HCT116 (cell line): ENCODE data around the gene CPLX3. TPM values are rescaled to one million over a fixed set of nuclear protein-coding genes. Genes with fewer than 3 reads are reported as not detected.

ENCODE experiments used
- ATAC-seq: fragments of 200-7000 bp; cut with Tn5 transposase; 2 replicates; pipeline ENCODE4 v1.9.1; 2020; ENCODE audit warnings: mild to moderate bottlenecking, moderate library complexity
- BruUV-seq: library from RNA; stranded (reverse); fragments of 400-500 nt; replicated peaks from 2 replicates; lab custom pipeline; 2021; lab: Mats Ljungman, UMichigan
- CTCF ChIA-PET: fragments of 300-600 bp; sonication (Branson Sonifier 250); formaldehyde crosslinking; loops from one replicate; lab custom pipeline; 2021; ENCODE audit warnings: antibody characterized with exemption; lab: Charles Lee
- POLR2A ChIA-PET: fragments of 300-600, 350-600 bp; sonication (Branson Sonifier 250); formaldehyde crosslinking; loops from one replicate; lab custom pipeline; 2021; ENCODE audit warnings: antibody characterized with exemption; lab: Charles Lee
- RAD21 ChIA-PET, 2 experiments: fragments of 300-600 bp; sonication (Branson Sonifier 250); formaldehyde crosslinking; loops; one replicate each; lab custom pipeline; 2023; ENCODE audit warnings: low total read pairs in 2 of 2; ENCODE audit not compliant: uncharacterized antibody in 2 of 2, unreplicated experiment in 2 of 2, low non-redundant PET in 1 of 2; lab: Charles Lee
- DNase-seq: peaks from one replicate; pipeline ENCODE4 v3.0.0-alpha.2; 2010; ENCODE audit warnings: low read depth, low spot score
- H2AFZ ChIP-seq: fragments of 200-600 bp; shearing (Covaris generic), sonication (generic); 2 replicates; pipeline ENCODE4 v1.6.1; 2017; ENCODE audit warnings: low read depth, mixed run types, mixed read lengths, antibody characterized with exemption, low read length; ENCODE audit not compliant: poor library complexity, severe bottlenecking
- H3K27ac ChIP-seq: 2 replicates; pipeline ENCODE4 v1.5.1; 2012; ENCODE audit warnings: low read depth, low read length
- H3K27me3 ChIP-seq: fragments of 200-600 bp; sonication (generic); 2 replicates; pipeline ENCODE4 v1.6.1; 2016; ENCODE audit warnings: mixed run types, low read length, mixed read lengths; ENCODE audit not compliant: insufficient read depth
- H3K36me3 ChIP-seq, 2 experiments: fragments of 200-500 bp in 1 of 2; fragments of 200-600 bp in 1 of 2; sonication (Bioruptor generic) in 1 of 2; sonication (generic) in 1 of 2; 2 replicates each; pipeline versions ENCODE4 v1.5.1 to v1.6.1; 2014 to 2016; ENCODE audit warnings: low read length in 2 of 2, inconsistent platforms in 1 of 2, mixed read lengths in 1 of 2, mixed run types in 1 of 2; ENCODE audit not compliant: insufficient read depth in 2 of 2, control insufficient read depth in 1 of 2
- H3K4me1 ChIP-seq, 2 experiments: fragments of 200-600 bp in 1 of 2; sonication (generic) in 1 of 2; 2 replicates each; pipeline versions ENCODE4 v1.5.1 to v1.6.1; 2012 to 2017; ENCODE audit warnings: low read length in 2 of 2, inconsistent platforms in 1 of 2, mild to moderate bottlenecking in 1 of 2, mixed read lengths in 1 of 2, mixed run types in 1 of 2, moderate library complexity in 1 of 2; ENCODE audit not compliant: insufficient read depth in 2 of 2, control insufficient read depth in 1 of 2
- H3K4me2 ChIP-seq: fragments of 200-600 bp; sonication (generic); 2 replicates; pipeline ENCODE4 v1.6.1; 2017; ENCODE audit warnings: mixed run types, low read length, mixed read lengths
- H3K4me3 ChIP-seq, 2 experiments: fragments of 200-600 bp in 1 of 2; sonication (generic) in 1 of 2; replicated peaks in 1 of 2; 2 replicates each; pipeline ENCODE4 v1.5.1; 2011 to 2016; ENCODE audit warnings: low read length in 2 of 2, control low read depth in 1 of 2, low read depth in 1 of 2, mild to moderate bottlenecking in 1 of 2, mixed read lengths in 1 of 2, mixed run types in 1 of 2
- H3K79me2 ChIP-seq: fragments of 200-600 bp; sonication (generic); 2 replicates; pipeline ENCODE4 v1.6.1; 2017; ENCODE audit warnings: mild to moderate bottlenecking, mixed run types, low read length, moderate library complexity, mixed read lengths; ENCODE audit not compliant: insufficient read depth
- H3K9ac ChIP-seq: fragments of 200-600 bp; sonication (generic); 2 replicates; pipeline ENCODE4 v1.6.1; 2016; ENCODE audit warnings: low read length, mixed read lengths
- H3K9me2 ChIP-seq: fragments of 200-600 bp; sonication (generic), shearing (Covaris generic); 2 replicates; pipeline ENCODE4 v1.6.1; 2017; ENCODE audit warnings: mixed run types, mild to moderate bottlenecking, moderate library complexity; ENCODE audit not compliant: insufficient read depth
- H3K9me3 ChIP-seq, 2 experiments: fragments of 200-500 bp in 1 of 2; fragments of 200-600 bp in 1 of 2; sonication (Bioruptor generic) in 1 of 2; sonication (generic) in 1 of 2; 2 replicates each; pipeline ENCODE4 v1.6.1; 2014 to 2017; ENCODE audit warnings: low read length in 2 of 2, mixed read lengths in 2 of 2, inconsistent platforms in 1 of 2, low read depth in 1 of 2, mild to moderate bottlenecking in 1 of 2, mixed run types in 1 of 2, moderate library complexity in 1 of 2; ENCODE audit not compliant: control insufficient read depth in 1 of 2, insufficient read depth in 1 of 2
- H4K20me1 ChIP-seq: fragments of 200-600 bp; sonication (generic), shearing (Covaris generic); 2 replicates; pipeline ENCODE4 v1.6.1; 2017; ENCODE audit warnings: mixed run types, mild to moderate bottlenecking, moderate library complexity; ENCODE audit not compliant: insufficient read depth
- CBX3 ChIP-seq: IDR thresholded peaks from 2 replicates; pipeline ENCODE4 v1.6.1; 2012; ENCODE audit warnings: low read depth
- CEBPB ChIP-seq: IDR thresholded peaks from 2 replicates; pipeline ENCODE4 v1.6.1; 2012; ENCODE audit warnings: low read depth
- EGR1 ChIP-seq: IDR thresholded peaks from 2 replicates; pipeline ENCODE4 v1.6.1; 2012; ENCODE audit warnings: low read depth
- ELF1 ChIP-seq: IDR thresholded peaks from 2 replicates; pipeline ENCODE4 v1.6.1; 2012; ENCODE audit warnings: low read depth, borderline replicate concordance
- JUND ChIP-seq: IDR thresholded peaks from 2 replicates; pipeline ENCODE4 v1.6.1; 2012
- POLR2AphosphoS5 ChIP-seq: IDR thresholded peaks from 2 replicates; pipeline ENCODE4 v1.6.1; 2011; ENCODE audit warnings: mild to moderate bottlenecking, low read depth, low read length, moderate library complexity
- RAD21 ChIP-seq: IDR thresholded peaks from 2 replicates; pipeline ENCODE4 v1.6.1; 2012; ENCODE audit warnings: low read depth, mild to moderate bottlenecking
- SIN3A ChIP-seq: IDR thresholded peaks from 2 replicates; pipeline ENCODE4 v1.6.1; 2012; ENCODE audit warnings: low read depth
- YY1 ChIP-seq: IDR thresholded peaks from 2 replicates; pipeline ENCODE4 v1.6.1; 2011; ENCODE audit warnings: low read length, low read depth, moderate library complexity, mild to moderate bottlenecking; ENCODE audit not compliant: insufficient replicate concordance; ENCODE audit errors: extremely low read depth
- ZFX ChIP-seq: fragments of 450-650 bp; IDR thresholded peaks from 2 replicates; pipeline ENCODE4 v1.6.1; 2017
- ZNF274 ChIP-seq: fragments of 200-500 bp; sonication (Bioruptor generic); IDR thresholded peaks from 2 replicates; pipeline ENCODE4 v1.6.1; 2014; ENCODE audit warnings: mild to moderate bottlenecking, low read depth, low read length, inconsistent platforms
- intact Hi-C: fragments of 100-400 bp; cut with micrococcal nuclease; formaldehyde crosslinking; loops from 2 replicates; pipeline ENCODE4 v1.10.0; 2022
- total RNA-seq: library from RNA; stranded (reverse); gene quantifications from one replicate; pipeline ENCODE4 v1.2.1, GENCODE V29; 2021; ENCODE audit not compliant: unreplicated experiment
- TF ChIP-seq, protein P1 (sequence below): IDR thresholded peaks from 2 replicates; pipeline ENCODE4 v1.6.1; 2012
- TF ChIP-seq, protein P2 (sequence below), 3 experiments: fragments of 200-600 bp in 1 of 3; sonication (generic) in 1 of 3; IDR thresholded peaks in 2 of 3; conservative IDR thresholded peaks in 1 of 3; 2 replicates each; pipeline ENCODE4 v1.5.1; 2012 to 2017; ENCODE audit warnings: low read depth in 2 of 3, low read length in 2 of 3, antibody characterized with exemption in 1 of 3, borderline replicate concordance in 1 of 3, control low read depth in 1 of 3, mild to moderate bottlenecking in 1 of 3, mixed read lengths in 1 of 3, mixed run types in 1 of 3, moderate library complexity in 1 of 3; ENCODE audit not compliant: insufficient read depth in 1 of 3
- TF ChIP-seq, protein P3 (sequence below): IDR thresholded peaks from 2 replicates; pipeline ENCODE4 v1.6.1; 2012; ENCODE audit warnings: low read depth

Gene CPLX3
- total RNA-seq, 1 experiment from 2014 or later: not detected

DNA sequence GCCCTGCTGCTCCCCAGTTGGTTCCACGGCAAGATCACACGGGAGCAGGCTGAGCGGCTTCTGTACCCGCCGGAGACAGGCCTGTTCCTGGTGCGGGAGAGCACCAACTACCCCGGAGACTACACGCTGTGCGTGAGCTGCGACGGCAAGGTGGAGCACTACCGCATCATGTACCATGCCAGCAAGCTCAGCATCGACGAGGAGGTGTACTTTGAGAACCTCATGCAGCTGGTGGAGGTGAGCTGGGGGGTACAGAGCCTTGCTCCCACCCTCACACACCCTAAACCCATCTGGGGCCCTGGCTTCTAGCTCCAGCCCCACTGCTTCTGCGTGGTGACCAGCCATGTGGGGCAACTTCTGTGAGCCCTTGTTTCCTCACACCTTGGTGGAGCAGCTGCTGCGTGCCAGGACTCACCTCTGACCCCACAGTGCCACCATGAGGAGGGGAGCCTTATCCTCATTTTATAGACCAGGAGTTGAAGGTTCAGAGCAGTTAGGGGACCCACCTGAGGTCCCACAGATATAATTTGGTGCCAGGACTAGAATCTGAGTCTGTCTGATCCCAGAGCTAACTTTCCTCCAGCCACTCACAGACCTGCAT, 27.1 kb upstream of the CPLX3 start:
- BruUV-seq: no TSS peak
- RAD21 ChIA-PET: no interaction called here
- intact Hi-C loops: no loop called here
- H3K4me3 ChIP-seq: no peak overlapping the region
- CTCF ChIA-PET: interaction anchor here (1.0 to 1.5 kb wide), 4 partner anchors 9 to 30 kb away, joined by 3 to 5 read pairs (median 4); no protein-coding TSS in a partner anchor
- no peaks in the 10 kb centered on the region for H4K20me1 ChIP-seq
- ATAC-seq (no peak), DNase-seq (no peak)
- no peak overlapping the region; the same call in 1 of the 2 replicates for H3K9ac ChIP-seq
- H3K4me1 ChIP-seq: peaks cover 3 to 13% of the 10 kb centered on the region in 2 experiments; a peak in 3 of 4 replicates
- no peaks in the 10 kb centered on the region for H3K27me3 ChIP-seq
- no peaks in the 10 kb centered on the region for H3K9me3 ChIP-seq
- POLR2A ChIA-PET: interaction anchor here (1.1 kb wide), 1 partner anchor 17 kb away, joined by 3 read pairs; the partner anchor contains the start of gene CSK
- peak overlapping the region; percentile 45 for H3K27ac ChIP-seq
- H3K79me2 ChIP-seq: no peaks in the 10 kb centered on the region; the same call in 1 of the 2 replicates
- H3K9me2 ChIP-seq: no peaks in the 10 kb centered on the region
- TF ChIP-seq JUND: no peak
- TF ChIP-seq, protein P1, sequence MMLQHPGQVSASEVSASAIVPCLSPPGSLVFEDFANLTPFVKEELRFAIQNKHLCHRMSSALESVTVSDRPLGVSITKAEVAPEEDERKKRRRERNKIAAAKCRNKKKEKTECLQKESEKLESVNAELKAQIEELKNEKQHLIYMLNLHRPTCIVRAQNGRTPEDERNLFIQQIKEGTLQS: no peak
- TF ChIP-seq RAD21: no peak
- TF ChIP-seq CBX3: no peak
- TF ChIP-seq, protein P2, sequence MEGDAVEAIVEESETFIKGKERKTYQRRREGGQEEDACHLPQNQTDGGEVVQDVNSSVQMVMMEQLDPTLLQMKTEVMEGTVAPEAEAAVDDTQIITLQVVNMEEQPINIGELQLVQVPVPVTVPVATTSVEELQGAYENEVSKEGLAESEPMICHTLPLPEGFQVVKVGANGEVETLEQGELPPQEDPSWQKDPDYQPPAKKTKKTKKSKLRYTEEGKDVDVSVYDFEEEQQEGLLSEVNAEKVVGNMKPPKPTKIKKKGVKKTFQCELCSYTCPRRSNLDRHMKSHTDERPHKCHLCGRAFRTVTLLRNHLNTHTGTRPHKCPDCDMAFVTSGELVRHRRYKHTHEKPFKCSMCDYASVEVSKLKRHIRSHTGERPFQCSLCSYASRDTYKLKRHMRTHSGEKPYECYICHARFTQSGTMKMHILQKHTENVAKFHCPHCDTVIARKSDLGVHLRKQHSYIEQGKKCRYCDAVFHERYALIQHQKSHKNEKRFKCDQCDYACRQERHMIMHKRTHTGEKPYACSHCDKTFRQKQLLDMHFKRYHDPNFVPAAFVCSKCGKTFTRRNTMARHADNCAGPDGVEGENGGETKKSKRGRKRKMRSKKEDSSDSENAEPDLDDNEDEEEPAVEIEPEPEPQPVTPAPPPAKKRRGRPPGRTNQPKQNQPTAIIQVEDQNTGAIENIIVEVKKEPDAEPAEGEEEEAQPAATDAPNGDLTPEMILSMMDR (IDR thresholded peaks at IDR 0.05 in 2 of 3, conservative IDR thresholded peaks at IDR 0.05 in 1 of 3; ENCODE audit: borderline replicate concordance in 1 of 3, insufficient read depth in 1 of 3, low read depth in 2 of 3, low read length in 2 of 3): no peak
- no peak for TF ChIP-seq ELF1
- no peak for TF ChIP-seq POLR2AphosphoS5
- TF ChIP-seq ZNF274: no peak
- no peak for TF ChIP-seq ZFX
- no peak for TF ChIP-seq CEBPB
- no peak for TF ChIP-seq SIN3A
- no peak for TF ChIP-seq YY1
- no peak for TF ChIP-seq EGR1
- TF ChIP-seq, protein P3, sequence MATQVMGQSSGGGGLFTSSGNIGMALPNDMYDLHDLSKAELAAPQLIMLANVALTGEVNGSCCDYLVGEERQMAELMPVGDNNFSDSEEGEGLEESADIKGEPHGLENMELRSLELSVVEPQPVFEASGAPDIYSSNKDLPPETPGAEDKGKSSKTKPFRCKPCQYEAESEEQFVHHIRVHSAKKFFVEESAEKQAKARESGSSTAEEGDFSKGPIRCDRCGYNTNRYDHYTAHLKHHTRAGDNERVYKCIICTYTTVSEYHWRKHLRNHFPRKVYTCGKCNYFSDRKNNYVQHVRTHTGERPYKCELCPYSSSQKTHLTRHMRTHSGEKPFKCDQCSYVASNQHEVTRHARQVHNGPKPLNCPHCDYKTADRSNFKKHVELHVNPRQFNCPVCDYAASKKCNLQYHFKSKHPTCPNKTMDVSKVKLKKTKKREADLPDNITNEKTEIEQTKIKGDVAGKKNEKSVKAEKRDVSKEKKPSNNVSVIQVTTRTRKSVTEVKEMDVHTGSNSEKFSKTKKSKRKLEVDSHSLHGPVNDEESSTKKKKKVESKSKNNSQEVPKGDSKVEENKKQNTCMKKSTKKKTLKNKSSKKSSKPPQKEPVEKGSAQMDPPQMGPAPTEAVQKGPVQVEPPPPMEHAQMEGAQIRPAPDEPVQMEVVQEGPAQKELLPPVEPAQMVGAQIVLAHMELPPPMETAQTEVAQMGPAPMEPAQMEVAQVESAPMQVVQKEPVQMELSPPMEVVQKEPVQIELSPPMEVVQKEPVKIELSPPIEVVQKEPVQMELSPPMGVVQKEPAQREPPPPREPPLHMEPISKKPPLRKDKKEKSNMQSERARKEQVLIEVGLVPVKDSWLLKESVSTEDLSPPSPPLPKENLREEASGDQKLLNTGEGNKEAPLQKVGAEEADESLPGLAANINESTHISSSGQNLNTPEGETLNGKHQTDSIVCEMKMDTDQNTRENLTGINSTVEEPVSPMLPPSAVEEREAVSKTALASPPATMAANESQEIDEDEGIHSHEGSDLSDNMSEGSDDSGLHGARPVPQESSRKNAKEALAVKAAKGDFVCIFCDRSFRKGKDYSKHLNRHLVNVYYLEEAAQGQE: no peak
- H2AFZ ChIP-seq: no peak overlapping the region
- peaks cover 13 to 31% of the 10 kb centered on the region in 2 experiments for H3K36me3 ChIP-seq
- no peak overlapping the region for H3K4me2 ChIP-seq
